K562 (cell line): ENCODE results near the gene PPIA.

ENCODE experiments used
- CTCF ChIP-seq, 3 experiments: IDR thresholded peaks in 2 of 3; conservative IDR thresholded peaks in 1 of 3; 2 replicates each; pipeline ENCODE4 v1.5.1; 2011 to 2012; ENCODE audit warnings: low read length in 3 of 3, mild to moderate bottlenecking in 3 of 3, control low read depth in 2 of 3, improper control_type of control experiment in 1 of 3, inconsistent platforms in 1 of 3, low read depth in 1 of 3, mixed read lengths in 1 of 3, moderate library complexity in 1 of 3; ENCODE audit not compliant: insufficient read depth in 2 of 3
- E4F1 ChIP-seq: fragments of 250-450 bp; sonication (Bioruptor Pico); IDR thresholded peaks from 2 replicates; pipeline ENCODE4 v1.5.0; 2021; ENCODE audit warnings: mild to moderate bottlenecking, borderline replicate concordance
- HDAC2 ChIP-seq: fragments of 450-650 bp; IDR thresholded peaks from 2 replicates; pipeline ENCODE4 v1.6.1; 2016; ENCODE audit warnings: mild to moderate bottlenecking
- MAX ChIP-seq: sonication (generic); formaldehyde crosslinking; IDR thresholded peaks from 2 replicates; pipeline ENCODE4 v1.9.0; 2022; ENCODE audit warnings: mild to moderate bottlenecking, missing genetic modification reagents
- SIX5 ChIP-seq, 2 experiments: IDR thresholded peaks; 2 replicates each; pipeline ENCODE4 v1.6.1; 2011; ENCODE audit warnings: low read length in 2 of 2, borderline replicate concordance in 1 of 2, low read depth in 1 of 2, mild to moderate bottlenecking in 1 of 2, moderate library complexity in 1 of 2; ENCODE audit not compliant: insufficient read depth in 1 of 2
- SMC3 ChIP-seq: conservative IDR thresholded peaks from 2 replicates; pipeline ENCODE4 v1.6.1; 2011; ENCODE audit warnings: low read depth, low read length, improper control_type of control experiment; ENCODE audit not compliant: insufficient read depth
- SRSF9 ChIP-seq: fragments of 200-400 bp; formaldehyde crosslinking; IDR thresholded peaks from 2 replicates; pipeline ENCODE4 v1.6.1; 2017; ENCODE audit warnings: low read depth, low read length, borderline replicate concordance
- ZFP91 ChIP-seq: sonication (generic); formaldehyde crosslinking; IDR thresholded peaks from 2 replicates; pipeline ENCODE4 v1.8.0; 2022; ENCODE audit warnings: mild to moderate bottlenecking, missing genetic modification reagents
- ZZZ3 ChIP-seq: fragments of 450-650 bp; IDR thresholded peaks from 2 replicates; pipeline ENCODE4 v1.6.1; 2016; ENCODE audit warnings: antibody characterized with exemption, mild to moderate bottlenecking, moderate library complexity

GRCh38 chr7:44765579-44766415, 30.7 kb upstream of the PPIA start:
- TF ChIP-seq ZFP91 (CRISPR knock-in tag) (no peak), HDAC2 (no peak), ZZZ3 (no peak), E4F1 (CRISPR knock-in tag) (no peak), CTCF (IDR thresholded peaks at IDR 0.05 in 2 of 3, conservative IDR thresholded peaks at IDR 0.05 in 1 of 3; ENCODE audit: insufficient read depth in 2 of 3, low read depth in 1 of 3, low read length in 3 of 3) (no peak), MAX (no peak), SRSF9 (no peak), SMC3 (no peak), SIX5 (IDR thresholded peaks at IDR 0.05; ENCODE audit: borderline replicate concordance in 1 of 2, insufficient read depth in 1 of 2, low read depth in 1 of 2, low read length in 2 of 2) (no peak)
